ENCODE data around the gene GADD45GIP1. TPM values are rescaled to one million over a fixed set of nuclear protein-coding genes. Genes with fewer than 3 reads are reported as not detected.
A peak's percentile ranks its signal among the peaks of the same experiment; 100 is the strongest.

GADD45GIP1 gene
- 10 to 100 TPM in 3 of 5 donors, 1 to 10 TPM in 2; 6.2 to 22.6 (median 20.1) TPM for total RNA-seq
- 11.1 TPM for total RNA-seq (2013)
- 20.8 to 83.3 (median 30.4) reads per million in 29 experiments for total RNA-seq

- H3K4me3 Mint-ChIP-seq, result peak within 1 kb of the TSS; percentile 82 to 90 (median 86)
- Histone ChIP-seq H3K36me3 (ENCODE audit: control insufficient read depth in 2 of 2, extremely low read depth in 1 of 2, insufficient read depth in 1 of 2, low read length in 1 of 2) (peaks cover 10 to 25% of the 10 kb centered on the region in 2 donors), H3K4me1 (ENCODE audit: control insufficient read depth in 1 of 2, extremely low read depth in 1 of 2, insufficient read depth in 2 of 2, low read length in 2 of 2) (peaks cover 6 to 25% of the 10 kb centered on the region in 2 experiments), H3K4me3 (ENCODE audit: control insufficient read depth in 1 of 2, extremely low read depth in 1 of 2, low read length in 1 of 2) (peak within 1 kb of the TSS; percentile 67 to 78), H3K9me3 (no peaks in the 10 kb centered on the region), H3K27me3 (replicated peaks in 1 of 2; ENCODE audit: control insufficient read depth in 2 of 2, extremely low read depth in 1 of 2, insufficient read depth in 2 of 2, low read length in 1 of 2) (no peaks in the 10 kb centered on the region), H3K27ac (ENCODE audit: low read length) (peak within 1 kb of the TSS; percentile 75)
- POLR2A ChIA-PET, result interaction anchor here in 1 of 2 donors (0.6 kb wide), 1 partner anchor 43 kb away, joined by 4 read pairs; no protein-coding TSS in a partner anchor
- peaks cover 7% of the 10 kb centered on the region for H3K36me3 Mint-ChIP-seq
- CTCF ChIA-PET, result interaction anchor here in 1 of 2 donors (0.7 to 1.3 kb wide), 2 partner anchors 9 to 57 kb away, joined by 3 read pairs; no protein-coding TSS in a partner anchor
- ATAC-seq (replicated peaks in 1 of 4) (peak; percentile 95 to 98 (median 98)), DNase-seq (peak; percentile 60 to 85 (median 74))
- no peaks in the 10 kb centered on the region for H3K9me3 Mint-ChIP-seq
- peaks cover 18 to 30% (median 27%) of the 10 kb centered on the region in 3 donors for H3K4me1 Mint-ChIP-seq
- peak within 1 kb of the TSS; percentile 93 to 96 for H3K27ac Mint-ChIP-seq
- WGBS (ENCODE audit: insufficient coverage), result under 1% methylated on average over 69 of the region's 84 CpGs
- no peaks in the 10 kb centered on the region for H3K27me3 Mint-ChIP-seq
Observed at GRCh38 chr19:12956446-12957388, at the start of gene GADD45GIP1. TSS of gene GADD45GIP1 (minus strand) at chr19:12957223. CDS start at chr19:12957212, 11 bp downstream.

- Histone ChIP-seq H3K36me3 (ENCODE audit: control insufficient read depth in 2 of 2, extremely low read depth in 1 of 2, insufficient read depth in 1 of 2, low read length in 1 of 2) (no peaks in the 10 kb centered on the region), H3K27ac (ENCODE audit: low read length) (no peak overlapping the region), H3K9me3 (no peaks in the 10 kb centered on the region), H3K27me3 (replicated peaks in 1 of 2; ENCODE audit: control insufficient read depth in 2 of 2, extremely low read depth in 1 of 2, insufficient read depth in 2 of 2, low read length in 1 of 2) (peaks cover 6 to 51% of the 10 kb centered on the region in 2 experiments), H3K4me3 (ENCODE audit: control insufficient read depth in 1 of 2, extremely low read depth in 1 of 2, low read length in 1 of 2) (no peak overlapping the region), H3K4me1 (ENCODE audit: control insufficient read depth in 1 of 2, extremely low read depth in 1 of 2, insufficient read depth in 2 of 2, low read length in 2 of 2) (peaks cover 0 to 3% of the 10 kb centered on the region in 2 experiments)
- CTCF ChIA-PET, result interaction anchor here in 1 of 2 donors (0.5 kb wide), 1 partner anchor 144 kb away, joined by 3 read pairs; no protein-coding TSS in a partner anchor
- POLR2A ChIA-PET, result no interaction called here
- 87% methylated on average over 8 of the region's 12 CpGs for WGBS (ENCODE audit: insufficient coverage)
- Mint-ChIP-seq H3K36me3 (peaks cover 4% of the 10 kb centered on the region), H3K9me3 (no peaks in the 10 kb centered on the region), H3K4me1 (peaks cover 0 to 1% (median 0%) of the 10 kb centered on the region in 3 donors), H3K27ac (no peak overlapping the region), H3K4me3 (no peak overlapping the region), H3K27me3 (peaks cover 9 to 28% of the 10 kb centered on the region in 2 donors)
- ATAC-seq (replicated peaks in 1 of 4), result no peak
- DNase-seq, result no peak
Observed at GRCh38 chr19:13005861-13006370, 48.9 kb upstream of the GADD45GIP1 start.

GRCh38 chr19:13005253-13005652 lies 48.2 kb upstream of the GADD45GIP1 start:
- peaks cover 6 to 44% of the 10 kb centered on the region in 2 experiments for H3K27me3 ChIP-seq (replicated peaks in 1 of 2; ENCODE audit: control insufficient read depth in 2 of 2, extremely low read depth in 1 of 2, insufficient read depth in 2 of 2, low read length in 1 of 2)
- ATAC-seq (replicated peaks in 1 of 4) (no peak), DNase-seq (no peak)
- Mint-ChIP-seq H3K4me1 (no peaks in the 10 kb centered on the region), H3K9me3 (no peaks in the 10 kb centered on the region), H3K27me3 (peaks cover 9 to 21% of the 10 kb centered on the region in 2 donors), H3K4me3 (no peak overlapping the region), H3K36me3 (peaks cover 4% of the 10 kb centered on the region), H3K27ac (peak overlapping the region in 1 of 2 donors; percentile 23)
- no peak overlapping the region for H3K27ac ChIP-seq (ENCODE audit: low read length)
- no peaks in the 10 kb centered on the region for H3K9me3 ChIP-seq
- ChIA-PET POLR2A (no interaction called here), CTCF (interaction anchor here in 1 of 2 donors (0.5 kb wide), 2 partner anchors 143 to 464 kb away, joined by 3 to 4 read pairs; no protein-coding TSS in a partner anchor)
- H3K36me3 ChIP-seq (ENCODE audit: control insufficient read depth in 2 of 2, extremely low read depth in 1 of 2, insufficient read depth in 1 of 2, low read length in 1 of 2), result no peaks in the 10 kb centered on the region
- 70% methylated on average over 4 of the region's 4 CpGs for WGBS (ENCODE audit: insufficient coverage)
- no peak overlapping the region for H3K4me3 ChIP-seq (ENCODE audit: control insufficient read depth in 1 of 2, extremely low read depth in 1 of 2, low read length in 1 of 2)
- H3K4me1 ChIP-seq (ENCODE audit: control insufficient read depth in 1 of 2, extremely low read depth in 1 of 2, insufficient read depth in 2 of 2, low read length in 2 of 2), result peaks cover 0 to 2% of the 10 kb centered on the region in 2 experiments

- ATAC-seq (replicated peaks in 1 of 4), result no peak
- Histone ChIP-seq H3K27me3 (replicated peaks in 1 of 2; ENCODE audit: control insufficient read depth in 2 of 2, extremely low read depth in 1 of 2, insufficient read depth in 2 of 2, low read length in 1 of 2) (peaks cover 2 to 34% of the 10 kb centered on the region in 2 experiments), H3K27ac (ENCODE audit: low read length) (no peak overlapping the region), H3K9me3 (no peaks in the 10 kb centered on the region), H3K36me3 (ENCODE audit: control insufficient read depth in 2 of 2, extremely low read depth in 1 of 2, insufficient read depth in 1 of 2, low read length in 1 of 2) (no peaks in the 10 kb centered on the region), H3K4me3 (ENCODE audit: control insufficient read depth in 1 of 2, extremely low read depth in 1 of 2, low read length in 1 of 2) (no peak overlapping the region), H3K4me1 (ENCODE audit: control insufficient read depth in 1 of 2, extremely low read depth in 1 of 2, insufficient read depth in 2 of 2, low read length in 2 of 2) (no peaks in the 10 kb centered on the region)
- Mint-ChIP-seq H3K27me3 (peaks cover 9 to 16% of the 10 kb centered on the region in 2 donors), H3K27ac (no peak overlapping the region), H3K4me1 (no peaks in the 10 kb centered on the region), H3K36me3 (peaks cover 4% of the 10 kb centered on the region), H3K9me3 (no peaks in the 10 kb centered on the region), H3K4me3 (no peak overlapping the region)
- POLR2A ChIA-PET, result interaction anchor here in 1 of 2 donors (0.7 kb wide), 1 partner anchor 9 kb away, joined by 5 read pairs; no protein-coding TSS in a partner anchor
- WGBS (ENCODE audit: insufficient coverage), result 65% methylated on average over 3 of the region's 7 CpGs
- no peak for DNase-seq
- CTCF ChIA-PET, result interaction anchor here in 1 of 2 donors (0.5 to 0.6 kb wide), 2 partner anchors 19 to 68 kb away, joined by 3 to 5 read pairs; no protein-coding TSS in a partner anchor
Observed at GRCh38 chr19:13004273-13004672, 47.2 kb upstream of the GADD45GIP1 start.

- no peak for DNase-seq
- Mint-ChIP-seq H3K27ac (no peak overlapping the region), H3K4me3 (no peak overlapping the region), H3K27me3 (peaks cover 4% of the 10 kb centered on the region in 2 donors), H3K9me3 (no peaks in the 10 kb centered on the region), H3K4me1 (peaks cover 0 to 2% (median 0%) of the 10 kb centered on the region in 3 donors), H3K36me3 (peaks cover 4% of the 10 kb centered on the region)
- POLR2A ChIA-PET, result no interaction called here
- H3K9me3 ChIP-seq, result no peaks in the 10 kb centered on the region
- H3K36me3 ChIP-seq (ENCODE audit: control insufficient read depth in 2 of 2, extremely low read depth in 1 of 2, insufficient read depth in 1 of 2, low read length in 1 of 2), result no peaks in the 10 kb centered on the region
- ATAC-seq (replicated peaks in 1 of 4), result no peak
- H3K27ac ChIP-seq (ENCODE audit: low read length), result no peak overlapping the region
- peaks cover 2 to 23% of the 10 kb centered on the region in 2 experiments for H3K27me3 ChIP-seq (replicated peaks in 1 of 2; ENCODE audit: control insufficient read depth in 2 of 2, extremely low read depth in 1 of 2, insufficient read depth in 2 of 2, low read length in 1 of 2)
- H3K4me3 ChIP-seq (ENCODE audit: control insufficient read depth in 1 of 2, extremely low read depth in 1 of 2, low read length in 1 of 2), result no peak overlapping the region
- no peaks in the 10 kb centered on the region for H3K4me1 ChIP-seq (ENCODE audit: control insufficient read depth in 1 of 2, extremely low read depth in 1 of 2, insufficient read depth in 2 of 2, low read length in 2 of 2)
- CTCF ChIA-PET, result no interaction called here
- WGBS (ENCODE audit: insufficient coverage), result 88% methylated on average over 10 of the region's 15 CpGs
Observed at GRCh38 chr19:13003081-13003480, 46.1 kb upstream of the GADD45GIP1 start.

Data from T-cell (primary cell).